Measurements from ENCODE around the gene ASGR2. TPM values are rescaled to one million over a fixed set of nuclear protein-coding genes. Genes with fewer than 3 reads are reported as not detected.
A peak's percentile ranks its signal among the peaks of the same experiment; 100 is the strongest.
"Not testable (repeated sequence)": the region's sequence is repeated elsewhere in the genome, so short reads cannot be mapped to it uniquely, and the experiment has no call there.

The ASGR2 gene
- total RNA-seq, 2 experiments from 2014 or later, result not detected

GRCh38 chr17:7133916-7134315 lies 19.3 kb upstream of the ASGR2 start:
- peaks cover 23% of the 10 kb centered on the region for H3K4me1 Mint-ChIP-seq
- H3K4me3 Mint-ChIP-seq, result no peak overlapping the region
- H3K9me3 Mint-ChIP-seq, result no peaks in the 10 kb centered on the region

GRCh38 chr17:7133424-7133823 lies 18.8 kb upstream of the ASGR2 start:
- no peak for DNase-seq
- ChIA-PET CTCF (interaction anchor here (1.0 to 3.2 kb wide), 8 partner anchors 8 to 163 kb away, joined by 3 to 18 read pairs (median 4); no protein-coding TSS in a partner anchor), POLR2A (no interaction called here)
- Mint-ChIP-seq H3K27ac (no peak overlapping the region), H3K9me3 (no peaks in the 10 kb centered on the region), H3K27me3 (peaks cover 11% of the 10 kb centered on the region), H3K4me3 (no peak overlapping the region), H3K36me3 (ENCODE audit: low read depth) (no peaks in the 10 kb centered on the region), H3K4me1 (peaks cover 23% of the 10 kb centered on the region)

More at GRCh38 chr17:7133916-7134315, 19.3 kb upstream of the ASGR2 start:
- CTCF ChIA-PET, result interaction anchor here (1.0 to 3.2 kb wide), 6 partner anchors 8 to 92 kb away, joined by 3 to 18 read pairs (median 6); no protein-coding TSS in a partner anchor
- Mint-ChIP-seq H3K27ac (no peak overlapping the region), H3K27me3 (peaks cover 11% of the 10 kb centered on the region), H3K36me3 (ENCODE audit: low read depth) (no peaks in the 10 kb centered on the region)
- no peak for DNase-seq
- POLR2A ChIA-PET, result no interaction called here

- Mint-ChIP-seq H3K9me3 (no peaks in the 10 kb centered on the region), H3K4me1 (peaks cover 23% of the 10 kb centered on the region), H3K27ac (peak overlapping the region; percentile 92), H3K27me3 (peaks cover 11% of the 10 kb centered on the region), H3K4me3 (no peak overlapping the region), H3K36me3 (ENCODE audit: low read depth) (no peaks in the 10 kb centered on the region)
- POLR2A ChIA-PET, result no interaction called here
- CTCF ChIA-PET, result interaction anchor here (1.0 to 3.2 kb wide), 10 partner anchors 11 to 164 kb away, joined by 3 to 18 read pairs (median 4); no protein-coding TSS in a partner anchor
- peak; percentile 67 for DNase-seq
Observed at GRCh38 chr17:7132511-7133094, 18.0 kb upstream of the ASGR2 start.

DNA sequence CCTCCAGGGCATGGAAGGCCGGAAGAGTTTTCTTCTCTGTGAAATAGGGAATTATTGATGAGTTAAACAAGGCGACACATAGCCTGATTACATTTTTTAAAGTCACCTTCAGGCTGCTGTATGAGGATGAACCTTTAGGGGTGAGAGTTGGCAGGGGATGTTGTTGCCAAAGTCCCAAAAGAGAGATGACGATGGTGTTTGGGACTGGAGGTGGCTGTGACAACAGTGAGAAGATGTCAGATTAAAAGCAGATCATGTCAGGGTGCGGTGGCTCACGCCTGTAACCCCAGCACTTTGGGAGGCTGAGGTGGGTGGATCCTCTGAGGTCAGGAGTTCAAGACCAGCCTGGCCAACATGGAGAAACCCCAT lies 16.8 kb upstream of the ASGR2 start:
- H3K36me3 Mint-ChIP-seq (ENCODE audit: low read depth), result no peaks in the 10 kb centered on the region
- H3K9me3 Mint-ChIP-seq, result no peaks in the 10 kb centered on the region
- H3K27ac Mint-ChIP-seq, result peak overlapping the region; percentile 43
- ChIA-PET CTCF (interaction anchor here (1.9 to 3.2 kb wide), 3 partner anchors 80 to 86 kb away, joined by 9 to 18 read pairs (median 16); no protein-coding TSS in a partner anchor), POLR2A (no interaction called here)
- peaks cover 23% of the 10 kb centered on the region for H3K4me1 Mint-ChIP-seq
- DNase-seq, result no peak
- no peak overlapping the region for H3K4me3 Mint-ChIP-seq
- H3K27me3 Mint-ChIP-seq, result peaks cover 4% of the 10 kb centered on the region

GRCh38 chr17:7130621-7131422 lies 16.2 kb upstream of the ASGR2 start:
- H3K36me3 Mint-ChIP-seq (ENCODE audit: low read depth), result no peaks in the 10 kb centered on the region
- no peak overlapping the region for H3K4me3 Mint-ChIP-seq
- peaks cover 21% of the 10 kb centered on the region for H3K4me1 Mint-ChIP-seq
- CTCF ChIA-PET, result interaction anchor here (1.9 to 3.2 kb wide), 2 partner anchors 79 to 85 kb away, joined by 9 to 16 read pairs; no protein-coding TSS in a partner anchor
- no peak for DNase-seq
- H3K27me3 Mint-ChIP-seq, result peaks cover 2% of the 10 kb centered on the region
- H3K9me3 Mint-ChIP-seq, result no peaks in the 10 kb centered on the region
- POLR2A ChIA-PET, result no interaction called here
- peak overlapping the region; percentile 69 for H3K27ac Mint-ChIP-seq

DNA sequence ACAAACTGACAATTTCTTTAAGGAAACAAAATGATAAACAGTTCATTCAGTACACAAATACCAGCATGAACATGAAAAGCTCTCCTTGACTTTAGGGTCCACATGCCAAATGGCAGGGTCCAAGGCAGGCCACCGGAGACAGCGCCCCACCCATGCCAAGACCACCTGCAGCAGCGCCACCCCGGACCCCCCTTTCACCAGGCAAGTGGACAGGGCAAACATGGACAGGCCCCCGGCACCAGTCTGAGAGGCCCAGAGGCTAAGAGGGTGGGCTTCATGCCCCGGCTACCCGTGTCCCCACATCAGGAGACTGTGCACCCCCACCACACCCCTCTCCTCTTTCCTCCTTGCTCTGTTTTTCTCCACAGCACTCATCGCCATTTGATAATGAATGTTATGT lies 14.7 kb upstream of the ASGR2 start:
- no peak for DNase-seq
- Mint-ChIP-seq H3K36me3 (ENCODE audit: low read depth) (no peaks in the 10 kb centered on the region), H3K27ac (no peak overlapping the region), H3K9me3 (no peaks in the 10 kb centered on the region), H3K4me1 (peaks cover 19% of the 10 kb centered on the region), H3K27me3 (peaks cover 2% of the 10 kb centered on the region), H3K4me3 (no peak overlapping the region)
- CTCF ChIA-PET, result interaction anchor here (0.6 to 1.9 kb wide), 3 partner anchors 17 to 415 kb away, joined by 3 to 9 read pairs (median 3); no protein-coding TSS in a partner anchor
- POLR2A ChIA-PET, result interaction anchor here (0.6 kb wide), 1 partner anchor 19 kb away, joined by 3 read pairs; no protein-coding TSS in a partner anchor

GRCh38 chr17:7128160-7128559 lies 13.5 kb upstream of the ASGR2 start:
- DNase-seq, result no peak
- POLR2A ChIA-PET, result no interaction called here
- Mint-ChIP-seq H3K27me3 (peaks cover 2% of the 10 kb centered on the region), H3K4me1 (peaks cover 15% of the 10 kb centered on the region), H3K9me3 (no peaks in the 10 kb centered on the region), H3K4me3 (no peak overlapping the region), H3K36me3 (ENCODE audit: low read depth) (no peaks in the 10 kb centered on the region), H3K27ac (no peak overlapping the region)
- CTCF ChIA-PET, result no interaction called here

- H3K27ac Mint-ChIP-seq; H3K36me3 Mint-ChIP-seq (ENCODE audit: low read depth); DNase-seq; H3K27me3 Mint-ChIP-seq; H3K4me3 Mint-ChIP-seq; POLR2A ChIA-PET; H3K9me3 Mint-ChIP-seq: not testable (repeated sequence)
- CTCF ChIA-PET, result interaction anchor here (0.8 kb wide), 1 partner anchor 9 kb away, joined by 4 read pairs; no protein-coding TSS in a partner anchor
- peaks cover 11% of the 10 kb centered on the region for H3K4me1 Mint-ChIP-seq
Observed at GRCh38 chr17:7127501-7127900, 12.9 kb upstream of the ASGR2 start.

DNA sequence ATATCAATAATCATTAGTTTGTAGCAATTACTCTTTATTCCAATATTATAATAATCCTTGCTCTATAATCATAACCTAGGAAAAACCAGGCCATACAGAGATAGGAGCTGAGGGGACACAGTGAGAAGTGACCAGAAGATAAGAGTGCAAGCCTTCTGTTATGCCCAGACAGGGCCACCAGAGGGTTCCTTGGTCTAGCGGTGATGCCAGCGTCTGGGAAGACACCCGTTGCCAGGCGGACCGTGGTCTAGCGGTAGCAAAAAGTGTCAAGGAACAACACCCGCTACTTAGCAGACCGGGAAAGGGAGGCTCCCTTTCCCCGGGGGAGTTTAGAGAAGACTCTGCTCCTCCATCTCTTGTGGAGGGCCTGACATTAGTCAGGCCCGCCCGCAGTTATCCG lies 11.8 kb upstream of the ASGR2 start:
- H3K9me3 Mint-ChIP-seq; H3K36me3 Mint-ChIP-seq (ENCODE audit: low read depth); H3K27ac Mint-ChIP-seq; POLR2A ChIA-PET; H3K4me3 Mint-ChIP-seq; DNase-seq; H3K27me3 Mint-ChIP-seq; H3K4me1 Mint-ChIP-seq: not testable (repeated sequence)
- CTCF ChIA-PET, result interaction anchor here (0.7 kb wide), 1 partner anchor 758 kb away, joined by 3 read pairs; no protein-coding TSS in a partner anchor

GRCh38 chr17:7124923-7125322 lies 10.3 kb upstream of the ASGR2 start:
- no peaks in the 10 kb centered on the region for H3K36me3 Mint-ChIP-seq (ENCODE audit: low read depth)
- peaks cover 5% of the 10 kb centered on the region for H3K27me3 Mint-ChIP-seq
- no peaks in the 10 kb centered on the region for H3K9me3 Mint-ChIP-seq
- H3K4me3 Mint-ChIP-seq, result no peak overlapping the region
- DNase-seq, result no peak
- ChIA-PET POLR2A (no interaction called here), CTCF (interaction anchor here (0.7 to 1.4 kb wide), 3 partner anchors 10 to 66 kb away, joined by 3 read pairs; partner anchors contain the start of gene ASGR2)
- H3K4me1 Mint-ChIP-seq, result peaks cover 5% of the 10 kb centered on the region
- no peak overlapping the region for H3K27ac Mint-ChIP-seq

GRCh38 chr17:7123844-7124243 lies 9.2 kb upstream of the ASGR2 start:
- CTCF ChIA-PET, result no interaction called here
- peaks cover 5% of the 10 kb centered on the region for H3K4me1 Mint-ChIP-seq
- H3K27ac Mint-ChIP-seq, result no peak overlapping the region
- no peaks in the 10 kb centered on the region for H3K36me3 Mint-ChIP-seq (ENCODE audit: low read depth)
- DNase-seq, result no peak
- no peak overlapping the region for H3K4me3 Mint-ChIP-seq
- POLR2A ChIA-PET, result no interaction called here
- no peaks in the 10 kb centered on the region for H3K9me3 Mint-ChIP-seq
- H3K27me3 Mint-ChIP-seq, result peaks cover 10% of the 10 kb centered on the region

DNA sequence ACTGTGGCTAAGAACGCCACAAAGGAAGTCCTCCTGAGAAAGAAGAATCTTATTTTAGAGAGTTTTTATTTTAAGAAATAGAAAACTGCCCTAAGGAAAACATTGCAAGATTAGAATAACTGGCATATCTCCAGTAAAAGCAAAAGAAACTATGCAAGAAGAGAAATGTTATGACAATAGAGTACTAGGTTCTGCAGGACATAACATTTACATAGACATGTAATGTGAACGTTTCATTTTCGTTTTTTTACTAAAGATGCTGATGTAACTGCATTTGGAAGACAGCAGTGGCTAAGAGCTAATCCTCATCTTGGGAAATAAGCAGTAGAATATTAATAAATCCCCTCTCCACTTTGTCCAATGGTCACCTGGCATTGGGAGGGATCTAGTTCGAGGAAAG lies 7.8 kb upstream of the ASGR2 start:
- ChIA-PET CTCF (interaction anchor here (0.7 to 1.0 kb wide), 2 partner anchors 10 to 55 kb away, joined by 3 read pairs; no protein-coding TSS in a partner anchor), POLR2A (no interaction called here)
- Mint-ChIP-seq H3K27me3 (peaks cover 10% of the 10 kb centered on the region), H3K4me1 (peaks cover 5% of the 10 kb centered on the region), H3K36me3 (ENCODE audit: low read depth) (no peaks in the 10 kb centered on the region), H3K9me3 (no peaks in the 10 kb centered on the region), H3K4me3 (no peak overlapping the region), H3K27ac (no peak overlapping the region)
- DNase-seq, result no peak

GRCh38 chr17:7120635-7121034 lies 6.0 kb upstream of the ASGR2 start:
- H3K4me1 Mint-ChIP-seq; H3K4me3 Mint-ChIP-seq; POLR2A ChIA-PET; H3K9me3 Mint-ChIP-seq; DNase-seq; H3K27ac Mint-ChIP-seq; CTCF ChIA-PET; H3K36me3 Mint-ChIP-seq (ENCODE audit: low read depth): not testable (repeated sequence)
- peaks cover 10% of the 10 kb centered on the region for H3K27me3 Mint-ChIP-seq
